ENCODE results near the gene ATP5F1B. TPM values are rescaled to one million over a fixed set of nuclear protein-coding genes. Genes with fewer than 3 reads are reported as not detected.
A peak's percentile ranks its signal among the peaks of the same experiment; 100 is the strongest.

Gene ATP5F1B
- total RNA-seq (2021; fragmentation: NEBNext Ultra II Directional; extraction: Animal tissue kit (Norgen Biotek cat#: 25700)) (900 and 930 TPM in 2 replicates), polyA plus RNA-seq (2011; rRNA removed) (1,127 and 1,522 TPM in 2 replicates), polyA minus RNA-seq (2011; rRNA and poly(A)+ RNA removed) (2,044 and 2,615 TPM in 2 replicates)
- 1,136 TPM for polyA plus RNA-seq (2011; cell fraction: cytosol; rRNA removed)
- polyA plus RNA-seq (2011; cell fraction: nucleus; rRNA removed): 1,291 TPM
- 1,029 to 1,478 TPM (median 1,152 TPM) in 4 replicates for polyA plus RNA-seq (2012, experiment 1 of 2)
- polyA plus RNA-seq (2012, experiment 2 of 2): 1,210 TPM
- polyA plus RNA-seq (2013, experiment 1 of 2): 633 TPM
- 646 TPM for polyA plus RNA-seq (2013, experiment 2 of 2)
- 699 TPM for polyA minus RNA-seq (2011; cell fraction: cytosol; rRNA and poly(A)+ RNA removed)
- 349 TPM for polyA minus RNA-seq (2011; cell fraction: nucleus; rRNA and poly(A)+ RNA removed)
- long read RNA-seq, experiment 1, transcript ATP5F1B-208 (2 exons, 457 nt): minor isoform, 49 of 1,165 reads
- long read RNA-seq, experiment 1, transcript ATP5F1B-201 (10 exons, 1,839 nt): major isoform, 612 of 1,165 reads
- long read RNA-seq, experiment 1, partial matches to known transcripts: 403 of 1,165 reads
- long read RNA-seq, experiment 1, other reads (novel, unspliced or antisense): 99 of 1,165 reads
- long read RNA-seq, experiment 2, transcript ATP5F1B-201 (10 exons, 1,839 nt): major isoform, 1,725 of 2,517 reads
- long read RNA-seq, experiment 2, partial matches to known transcripts: 750 of 2,517 reads
- long read RNA-seq, experiment 2, other reads (novel, unspliced or antisense): 42 of 2,517 reads

- H3K4ac ChIP-seq (replicated peaks; ENCODE audit: insufficient read length, low read depth, low read length): peak within 1 kb of the TSS; percentile 41
- WGBS, 2 experiments (ENCODE audit: extremely low coverage in 1 of 2, insufficient coverage in 1 of 2, insufficient read length in 1 of 2, insufficient replicate concordance in 2 of 2, low coverage in 1 of 2, low lambda C conversion rate in 2 of 2, missing lambda C conversion rate in 1 of 2): 2% methylated on average over 39 of the region's 39 CpGs; no CpG with 5 or more reads in 1 of the 2 experiments
- peak within 1 kb of the TSS; percentile 97 for H4K8ac ChIP-seq (ENCODE audit: extremely low read depth, insufficient read depth, low read length)
- H2BK20ac ChIP-seq (ENCODE audit: low read length): no peak within 1 kb of the TSS
- no peak within 1 kb of the TSS for H2BK120ac ChIP-seq (replicated peaks; ENCODE audit: low read depth, low read length)
- H3K14ac ChIP-seq (ENCODE audit: insufficient read length): peak within 1 kb of the TSS; percentile 68
- peak within 1 kb of the TSS; percentile 81 for H3K18ac ChIP-seq (ENCODE audit: extremely low read depth, low read length)
- H3K4me1 ChIP-seq (replicated peaks in 1 of 4; ENCODE audit: control insufficient read depth in 3 of 4, insufficient read depth in 4 of 4, low read length in 3 of 4): no peaks in the 10 kb centered on the region
- no peak within 1 kb of the TSS for H3K23ac ChIP-seq (ENCODE audit: insufficient read length)
- peak within 1 kb of the TSS; percentile 75 for H4K91ac ChIP-seq (replicated peaks; ENCODE audit: insufficient read length, low read length)
- peak within 1 kb of the TSS; percentile 90 to 99 (median 97) for H3K4me3 ChIP-seq (ENCODE audit: extremely low read depth in 1 of 4, insufficient read depth in 2 of 4, low read depth in 3 of 4, low read length in 4 of 4)
- H3K36me3 ChIP-seq (ENCODE audit: control insufficient read depth in 2 of 4, insufficient read depth in 4 of 4, low read length in 3 of 4): peaks cover 22 to 41% (median 29%) of the 10 kb centered on the region in 4 experiments
- H3K9me3 ChIP-seq (ENCODE audit: insufficient read depth in 2 of 2, low read depth in 1 of 2, low read length in 1 of 2): no peaks in the 10 kb centered on the region
- DNase-seq (ENCODE audit: low read depth in 1 of 2, low spot score in 2 of 2) (peak; percentile 88 to 96), FAIRE-seq (peak; percentile 95)
- peak within 1 kb of the TSS; percentile 61 to 82 for H3K4me2 ChIP-seq (ENCODE audit: insufficient read depth in 1 of 2, low read depth in 2 of 2, low read length in 2 of 2)
- peaks cover 14 to 34% of the 10 kb centered on the region in 2 experiments for H3K79me2 ChIP-seq (ENCODE audit: control insufficient read depth in 1 of 2, insufficient read depth in 2 of 2, low read length in 2 of 2)
- peaks cover 8% of the 10 kb centered on the region; the same call in 1 of the 2 replicates for H3K23me2 ChIP-seq (ENCODE audit: low read depth, low read length)
- H4K5ac ChIP-seq (ENCODE audit: insufficient read length, low read depth, low read length): peak within 1 kb of the TSS; percentile 72
- H2BK15ac ChIP-seq (ENCODE audit: low read length): no peak within 1 kb of the TSS
- peak within 1 kb of the TSS; percentile 89 to 97 (median 93) for H3K9ac ChIP-seq (replicated peaks in 1 of 4; ENCODE audit: extremely low read depth in 1 of 4, low read depth in 3 of 4, low read length in 3 of 4)
- peak within 1 kb of the TSS; percentile 41; the same call in 1 of the 2 replicates for H2AFZ ChIP-seq (ENCODE audit: low read length)
- peak within 1 kb of the TSS; percentile 94 for H2BK5ac ChIP-seq (ENCODE audit: low read depth, low read length)
- peak within 1 kb of the TSS; percentile 95 for H3K27ac ChIP-seq (ENCODE audit: low read depth, low read length)
- peak within 1 kb of the TSS; percentile 71; the same call in 1 of the 2 replicates for H2AK5ac ChIP-seq (ENCODE audit: low read depth, low read length)
- ChIA-PET POLR2A (ENCODE audit: partially characterized antibody) (interaction anchor here (0.9 to 10.3 kb wide), 21 partner anchors 11 to 185 kb away, joined by 3 to 130 read pairs (median 5); partner anchors contain the start of genes BAZ2A, NACA and PTGES3), CTCF (ENCODE audit: partially characterized antibody) (interaction anchor here (0.5 to 4.3 kb wide), 6 partner anchors 10 to 780 kb away, joined by 3 to 29 read pairs (median 4); no protein-coding TSS in a partner anchor)
- peak within 1 kb of the TSS; percentile 82 for H3K56ac ChIP-seq (replicated peaks; ENCODE audit: insufficient read length, low read depth, low read length)
- peak within 1 kb of the TSS; percentile 60; the same call in 1 of the 2 replicates for H2BK12ac ChIP-seq (ENCODE audit: low read depth, low read length)
- H4K20me1 ChIP-seq (replicated peaks in 1 of 2; ENCODE audit: control insufficient read depth in 1 of 2, insufficient read depth in 2 of 2, low read length in 2 of 2): peaks cover 8 to 15% of the 10 kb centered on the region in 2 experiments
- H3K27me3 ChIP-seq (replicated peaks in 1 of 4; ENCODE audit: control insufficient read depth in 3 of 4, extremely low read depth in 1 of 4, insufficient read depth in 3 of 4, low read length in 3 of 4): no peaks in the 10 kb centered on the region
- peaks cover 2% of the 10 kb centered on the region for H3K79me1 ChIP-seq (ENCODE audit: low read depth, low read length)
- TF ChIP-seq, protein P1, sequence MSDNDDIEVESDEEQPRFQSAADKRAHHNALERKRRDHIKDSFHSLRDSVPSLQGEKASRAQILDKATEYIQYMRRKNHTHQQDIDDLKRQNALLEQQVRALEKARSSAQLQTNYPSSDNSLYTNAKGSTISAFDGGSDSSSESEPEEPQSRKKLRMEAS (IDR thresholded peaks at IDR 0.05): peak; percentile 7; the same call in 1 of the 2 replicates
- no peak for TF ChIP-seq MAFK (IDR thresholded peaks at IDR 0.05; ENCODE audit: low read depth, low read length)
- no peak for TF ChIP-seq SUZ12 (IDR thresholded peaks at IDR 0.05; ENCODE audit: low read length)
- peak in 1 of 2 experiments; percentile 24; a peak in 1 of 4 replicates for TF ChIP-seq HDAC2 (IDR thresholded peaks at IDR 0.05; ENCODE audit: borderline replicate concordance in 1 of 2, low read depth in 2 of 2, low read length in 2 of 2)
- no peak for TF ChIP-seq SRF (IDR thresholded peaks at IDR 0.05; ENCODE audit: low read depth, low read length)
- no peak for TF ChIP-seq BCL11A (IDR thresholded peaks at IDR 0.05; ENCODE audit: low read depth in 2 of 2, low read length in 2 of 2)
- TF ChIP-seq EZH2 (IDR thresholded peaks at IDR 0.05; ENCODE audit: low read depth, low read length, severe bottlenecking): no peak
Observed at GRCh38 chr12:56645717-56646446, at the start of gene ATP5F1B. Gene ATP5F1B (minus strand): TSS chr12:56645984. CDS start chr12:56645963, 21 bp downstream.
